ENCODE data around the gene ZNHIT2.
A peak's percentile ranks its signal among the peaks of the same experiment; 100 is the strongest.
"Not testable (repeated sequence)": the region's sequence is repeated elsewhere in the genome, so short reads cannot be mapped to it uniquely, and the experiment has no call there.

Gene ZNHIT2

GRCh38 chr11:65117206-65118096, at the start of gene ZNHIT2:
Gene ZNHIT2, minus strand, starts transcription at chr11:65117701. Its CDS starts 48 bp downstream, at chr11:65117653.
- peak; percentile 99 for DNase-seq

- DNase-seq, result no peak
Observed at GRCh38 chr11:65166893-65167292, 49.4 kb upstream of the ZNHIT2 start.

- DNase-seq, result no peak
Observed at GRCh38 chr11:65165410-65166317, 48.2 kb upstream of the ZNHIT2 start.

GRCh38 chr11:65163684-65164083, 46.2 kb upstream of the ZNHIT2 start:
- DNase-seq, result no peak

- DNase-seq, result no peak
Observed at GRCh38 chr11:65160643-65161042, 43.1 kb upstream of the ZNHIT2 start.

GRCh38 chr11:65159012-65159411, 41.5 kb upstream of the ZNHIT2 start:
- DNase-seq, result no peak

- no peak for DNase-seq
Observed at GRCh38 chr11:65157336-65157735, 39.8 kb upstream of the ZNHIT2 start.

- DNase-seq, result no peak
Observed at GRCh38 chr11:65156926-65157325, 39.4 kb upstream of the ZNHIT2 start.

GRCh38 chr11:65156256-65156655, 38.8 kb upstream of the ZNHIT2 start:
- DNase-seq, result no peak

GRCh38 chr11:65152122-65152521, 34.6 kb upstream of the ZNHIT2 start:
- no peak for DNase-seq

GRCh38 chr11:65151331-65151899, 33.9 kb upstream of the ZNHIT2 start:
- no peak for DNase-seq

- peak; percentile 80 for DNase-seq
Observed at GRCh38 chr11:65150509-65151299, 33.2 kb upstream of the ZNHIT2 start.

GRCh38 chr11:65150131-65150508, 32.6 kb upstream of the ZNHIT2 start:
- not testable (repeated sequence) for DNase-seq

GRCh38 chr11:65148657-65149056, 31.2 kb upstream of the ZNHIT2 start:
- DNase-seq, result no peak

- DNase-seq, result no peak
Observed at GRCh38 chr11:65147352-65148075, 30.0 kb upstream of the ZNHIT2 start.

GRCh38 chr11:65141896-65142494, 24.5 kb upstream of the ZNHIT2 start:
- DNase-seq, result no peak

- no peak for DNase-seq
Observed at GRCh38 chr11:65136515-65137096, 19.1 kb upstream of the ZNHIT2 start.

- DNase-seq, result no peak
Observed at GRCh38 chr11:65135633-65136145, 18.2 kb upstream of the ZNHIT2 start.

- peak; percentile 98 for DNase-seq
Observed at GRCh38 chr11:65134952-65135632, 17.6 kb upstream of the ZNHIT2 start.
